Superior temporal gyrus (tissue), 1 donor: Measurements from ENCODE around the gene RBKS.
"Not testable (repeated sequence)": the region's sequence is repeated elsewhere in the genome, so short reads cannot be mapped to it uniquely, and the experiment has no call there.

Experiments used
- DNase-seq: peaks from one replicate; pipeline ENCODE4 v3.0.0-alpha.2; 2016; ENCODE audit errors: extremely low spot score

RBKS gene

DNA sequence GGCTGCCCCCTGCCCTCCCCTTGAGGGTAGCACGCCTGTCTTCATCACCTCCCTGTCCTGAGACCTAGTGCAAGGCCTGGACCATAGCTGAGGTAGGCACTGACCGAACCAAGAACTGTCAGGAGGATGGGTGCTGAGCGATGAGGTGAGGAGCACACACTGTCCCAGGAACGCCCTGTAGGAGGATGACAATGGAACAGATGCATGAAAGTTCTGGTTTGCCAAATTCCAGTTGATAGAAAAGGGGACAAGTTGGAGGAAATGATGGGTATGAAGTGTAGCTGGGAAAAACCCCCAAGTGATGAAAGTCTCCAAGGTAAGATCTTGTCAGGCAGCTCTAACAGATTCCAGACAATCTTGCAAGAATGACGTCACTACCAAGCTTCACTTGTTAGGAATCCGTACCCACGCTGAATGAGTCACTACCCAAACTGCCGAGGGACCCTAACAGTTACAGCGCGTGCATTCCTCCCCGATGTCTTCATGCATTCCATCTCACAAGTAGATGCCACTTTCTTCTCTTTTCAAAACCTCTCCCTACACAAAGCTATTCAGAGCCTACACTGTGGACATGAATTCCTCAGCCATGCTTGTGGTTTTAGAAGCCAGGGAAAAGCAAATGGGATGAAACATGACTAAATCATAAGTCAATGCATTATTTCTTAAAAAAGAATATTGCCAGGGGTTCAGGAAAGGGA lies 91.1 kb downstream of the RBKS start:
- peak; percentile 51 for DNase-seq

DNA sequence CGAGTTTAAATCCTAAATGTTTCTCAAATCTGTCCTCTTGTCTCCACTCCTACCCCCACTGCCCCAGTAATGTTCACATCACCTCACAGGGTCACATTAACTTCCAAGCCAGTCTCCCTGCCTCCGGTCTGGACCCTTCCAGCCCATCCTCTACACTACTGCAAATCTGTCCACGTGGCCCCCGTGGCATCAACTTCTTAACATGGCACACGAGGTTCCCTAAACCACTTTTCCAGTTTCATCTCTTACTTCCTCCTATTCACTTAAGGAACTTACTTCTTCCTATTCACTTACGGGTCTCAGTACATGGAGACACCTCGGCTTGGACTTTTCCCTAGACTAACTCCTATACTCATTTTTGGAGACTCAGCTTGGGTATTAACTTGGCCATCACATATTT lies 91.7 kb downstream of the RBKS start:
- no peak for DNase-seq

DNA sequence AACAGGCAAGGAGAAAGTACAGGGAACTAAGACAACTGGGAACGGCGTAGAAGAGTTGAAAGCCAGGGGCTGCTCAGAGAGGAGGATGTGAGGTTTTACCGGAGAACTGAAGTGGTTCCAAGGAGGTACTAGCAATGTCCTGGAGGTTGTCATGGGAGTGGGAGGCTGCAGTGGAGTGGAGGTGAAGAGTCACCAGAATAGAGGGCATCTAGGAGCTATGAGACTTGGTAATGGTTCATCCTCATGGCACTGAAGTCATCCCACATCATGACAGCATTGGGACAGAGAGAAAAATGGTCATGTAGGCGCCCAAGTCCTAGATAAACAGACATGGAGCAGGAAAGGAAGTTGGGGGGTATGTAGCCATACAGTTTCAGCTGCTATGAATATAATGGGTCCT lies 92.3 kb downstream of the RBKS start:
- no peak for DNase-seq

DNA sequence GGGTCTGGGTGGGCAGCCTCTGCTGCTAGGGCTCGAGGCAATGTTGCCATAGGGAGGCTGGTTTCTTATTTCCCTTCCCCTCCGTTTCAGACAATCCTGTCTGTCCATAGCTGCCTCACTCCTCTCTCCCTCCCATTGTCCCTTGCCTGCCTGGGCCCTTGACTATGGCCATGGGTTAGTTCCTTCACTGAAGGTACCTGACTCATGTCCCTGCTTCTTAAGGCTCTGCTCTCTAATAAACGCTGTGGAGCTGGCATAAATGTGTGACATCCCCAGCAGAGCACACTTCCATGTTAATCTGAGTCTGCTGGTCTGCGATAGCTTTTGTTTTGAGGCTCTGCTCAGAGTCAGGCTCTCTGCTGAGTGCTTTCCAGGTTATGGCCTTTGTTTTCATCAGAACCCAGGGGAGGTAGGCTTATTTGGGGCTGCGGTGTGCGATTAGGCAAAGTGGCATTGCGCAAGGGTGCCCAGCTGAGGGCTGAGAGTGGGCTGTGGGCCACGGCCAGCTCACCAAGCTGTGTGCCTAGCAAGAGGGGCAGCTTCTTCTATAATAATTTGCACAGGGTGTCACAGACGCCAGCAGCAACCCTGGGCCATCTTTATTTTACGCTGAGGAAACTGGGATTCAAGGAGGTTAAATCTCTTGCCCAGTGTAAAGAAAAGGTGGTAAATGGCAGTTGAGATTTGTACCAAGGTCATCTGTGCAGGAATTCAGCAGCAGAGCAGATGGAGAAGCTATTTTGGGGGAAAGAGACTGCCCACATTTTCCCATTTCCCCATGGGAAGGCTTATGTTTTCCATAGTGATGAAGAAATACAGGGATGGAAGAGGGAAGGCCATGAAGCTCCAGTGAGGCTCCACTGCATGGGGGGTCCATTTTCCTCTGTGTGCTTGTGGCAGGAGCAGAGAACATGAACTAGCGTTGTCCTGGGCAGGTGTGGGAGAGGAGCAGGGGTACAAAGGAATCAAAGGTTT lies 93.1 kb downstream of the RBKS start:
- no peak for DNase-seq

DNA sequence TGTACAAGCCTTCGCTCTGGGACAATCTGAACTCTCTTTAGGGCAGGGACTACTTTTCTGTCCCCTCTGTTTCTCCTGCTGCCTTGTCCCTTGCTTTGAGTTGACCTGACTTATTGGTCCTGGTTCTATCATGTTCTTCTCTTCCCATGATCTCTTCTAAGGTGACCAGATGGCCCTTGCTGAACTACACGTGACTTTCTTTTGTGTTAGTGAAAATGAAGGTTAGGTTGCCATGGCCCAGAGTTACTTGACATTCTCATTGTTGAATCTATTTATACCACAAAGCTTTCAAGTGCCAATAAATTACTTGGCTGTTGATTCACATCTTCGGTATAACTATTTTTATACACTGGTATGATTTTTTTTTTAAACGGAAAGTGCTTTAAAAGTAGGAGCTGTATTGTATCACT lies 94.3 kb downstream of the RBKS start:
- no peak for DNase-seq

DNA sequence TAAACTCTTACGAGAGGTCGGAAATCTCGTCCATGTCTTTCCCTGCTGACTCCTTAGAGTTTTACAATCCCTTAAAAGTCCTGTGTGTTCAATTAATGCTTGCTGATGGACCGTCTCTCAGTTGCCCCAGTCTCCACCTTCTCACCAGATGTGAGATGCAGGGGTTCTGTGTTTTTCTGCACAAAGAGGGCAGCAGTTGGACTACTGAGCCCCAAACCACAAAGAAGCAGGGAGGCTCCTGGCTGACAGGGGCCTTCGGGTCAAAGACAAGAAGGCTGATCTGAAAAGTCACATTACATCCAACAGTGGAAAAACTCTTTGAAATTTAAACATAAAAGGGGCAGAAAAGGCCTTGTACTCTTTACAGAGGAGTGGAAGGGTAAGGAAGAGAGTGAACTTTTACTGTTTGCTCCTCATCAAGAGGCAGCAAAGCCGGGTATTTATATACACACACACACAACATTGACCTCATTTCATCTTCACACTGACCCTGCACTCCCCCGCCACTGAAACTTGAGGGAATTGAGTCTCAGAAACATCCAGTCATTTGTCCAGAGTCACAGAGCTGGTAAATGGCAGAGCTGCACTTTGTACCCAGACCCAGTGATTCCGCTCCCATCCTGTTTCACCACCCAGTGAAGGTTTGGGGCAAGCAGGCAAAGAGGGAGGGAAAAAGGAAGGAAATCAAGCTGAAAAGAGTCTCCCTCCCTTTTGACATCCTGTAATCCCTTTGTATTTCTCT lies 94.9 kb downstream of the RBKS start:
- DNase-seq = no peak

DNA sequence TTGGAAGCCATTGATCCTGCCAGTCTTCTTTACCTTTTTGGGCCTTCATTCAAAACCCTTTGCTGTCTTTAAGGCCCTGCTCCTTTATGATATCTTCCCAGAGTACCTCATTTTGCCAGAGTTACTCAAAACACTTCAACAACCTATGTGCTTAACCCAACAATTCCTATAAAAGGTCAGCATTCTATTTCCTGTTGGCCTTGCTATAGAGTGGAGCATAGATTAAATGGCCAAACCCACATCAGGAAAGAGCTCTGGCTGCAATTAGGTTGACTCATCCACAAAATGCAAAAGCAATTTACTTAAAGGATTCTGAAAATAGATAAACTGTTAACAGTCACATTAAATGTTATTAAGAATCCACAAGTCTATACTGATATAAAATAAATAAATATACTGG lies 97.4 kb downstream of the RBKS start:
- DNase-seq = no peak

DNA sequence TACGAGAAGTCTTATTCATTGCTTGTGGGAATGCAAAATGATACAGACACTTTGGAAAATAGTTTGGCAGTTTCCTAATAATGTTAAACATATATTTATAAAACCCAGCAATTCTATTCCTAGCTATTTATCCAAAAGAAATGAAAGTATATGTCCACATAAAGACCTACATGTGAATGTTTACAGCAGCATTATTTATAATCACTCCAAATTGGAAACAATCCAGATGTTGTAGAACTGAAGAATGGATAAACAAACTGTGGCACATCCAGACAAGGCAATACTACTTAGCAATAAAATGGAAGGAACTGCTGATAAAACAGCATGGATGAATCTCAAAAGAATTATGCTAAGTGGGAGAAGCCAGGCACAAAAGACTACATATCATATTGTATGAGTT lies 99.4 kb downstream of the RBKS start:
- DNase-seq = no peak

DNA sequence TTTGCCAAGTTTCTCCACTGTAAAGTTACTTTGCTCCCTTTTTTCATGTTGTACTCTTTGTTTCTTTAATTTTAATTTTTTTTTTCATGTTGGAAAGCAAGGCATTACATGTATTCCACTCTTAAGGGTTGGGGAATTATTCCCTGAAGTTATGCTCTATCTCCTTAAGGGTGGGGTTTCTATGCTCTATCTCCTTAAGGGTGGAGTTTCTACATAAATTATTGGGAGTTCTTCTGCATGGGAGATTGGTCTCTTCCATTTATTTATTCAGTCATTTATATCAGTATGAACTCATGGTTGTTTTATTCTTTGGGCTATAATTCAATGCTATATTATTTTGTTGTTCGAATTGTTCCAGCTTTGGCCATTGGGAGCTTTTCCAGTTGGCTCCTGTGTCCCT lies 107.5 kb downstream of the RBKS start:
- DNase-seq = no peak

DNA sequence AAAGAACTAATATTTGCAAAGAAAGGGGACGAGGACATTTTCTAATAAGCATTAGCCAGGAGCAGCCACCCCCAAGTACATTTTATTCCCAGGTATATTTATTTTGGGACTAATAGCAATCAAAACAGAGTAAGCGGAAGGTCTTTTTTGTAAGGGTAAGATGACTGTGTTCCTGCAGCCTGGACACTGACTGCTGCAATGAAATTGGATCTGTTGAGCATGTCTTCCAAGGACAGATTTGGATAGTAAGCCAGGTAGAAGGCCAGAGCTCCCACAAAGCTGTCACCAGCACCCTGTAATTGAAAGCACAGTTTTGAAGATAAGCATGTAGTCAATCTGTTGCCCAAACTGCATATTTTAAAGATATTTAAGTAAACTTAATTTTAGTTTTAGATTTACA lies 108.7 kb downstream of the RBKS start:
- DNase-seq = no peak

DNA sequence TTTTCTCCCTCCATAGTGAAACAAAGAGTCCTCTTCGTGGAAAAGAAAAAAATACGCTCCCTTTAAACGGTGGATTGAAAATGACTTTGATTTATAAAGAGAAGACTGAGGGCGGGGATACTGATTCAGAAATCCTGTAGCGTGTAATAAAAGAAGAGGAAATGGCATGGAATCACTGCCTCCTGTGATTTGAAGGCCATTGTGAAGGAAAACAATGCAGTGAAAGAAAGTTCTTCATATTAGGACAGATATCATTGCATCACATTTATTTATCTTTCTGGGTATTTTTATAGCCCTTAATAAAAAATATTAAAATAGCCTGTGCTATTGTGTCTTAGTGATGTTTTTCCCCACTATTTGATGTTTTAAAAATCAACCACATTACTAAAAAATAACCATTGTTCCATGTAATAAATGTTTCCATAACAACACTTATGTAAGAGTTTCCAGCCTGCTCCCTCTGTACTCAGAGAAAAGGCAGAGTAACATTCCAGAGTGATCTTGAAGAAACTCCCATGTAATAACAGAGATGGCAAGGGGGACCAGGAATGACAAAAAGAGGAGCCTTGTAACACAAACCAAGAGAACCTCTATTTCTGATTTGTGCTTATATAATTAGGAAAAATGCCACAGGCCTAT lies 110.7 kb downstream of the RBKS start:
- DNase-seq = no peak

DNA sequence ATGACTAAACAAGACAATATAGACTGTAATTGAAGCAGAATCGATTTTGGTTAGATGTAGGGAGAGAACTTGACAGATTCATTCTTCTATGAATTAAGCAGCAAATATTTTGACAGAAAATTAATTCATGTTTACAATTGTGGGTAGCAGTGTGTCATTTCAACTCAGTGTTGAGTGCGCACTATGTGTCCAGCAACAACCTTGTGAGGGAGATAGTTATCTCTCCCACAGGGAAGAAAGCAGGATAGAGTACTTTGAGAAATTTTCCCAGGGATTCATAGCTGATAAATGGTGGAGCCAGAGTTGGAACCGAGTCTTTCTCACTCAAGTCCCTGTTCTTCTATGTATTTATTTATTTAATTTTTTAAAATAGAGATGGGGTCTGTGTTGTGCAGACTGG lies 113.5 kb downstream of the RBKS start:
- DNase-seq = no peak

DNA sequence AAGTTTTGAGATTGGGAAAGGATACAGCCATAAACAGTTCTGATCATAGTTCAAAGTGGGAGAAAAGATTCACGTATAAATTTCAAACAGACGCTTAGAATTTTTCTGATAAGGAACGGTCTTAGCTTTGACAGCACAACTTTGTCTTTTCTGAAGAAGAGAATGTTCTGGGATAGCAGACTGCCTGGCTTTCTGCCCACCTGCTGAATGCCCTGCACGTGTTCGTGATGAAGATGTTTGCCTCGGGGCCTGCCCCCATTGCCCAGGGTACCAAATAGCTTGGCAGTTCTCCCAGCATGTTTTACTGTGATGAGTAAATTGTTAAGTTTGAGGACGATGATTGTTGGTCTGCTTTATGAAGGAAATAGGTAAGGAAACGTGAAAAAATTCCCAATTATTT lies 114.1 kb downstream of the RBKS start:
- DNase-seq = no peak

DNA sequence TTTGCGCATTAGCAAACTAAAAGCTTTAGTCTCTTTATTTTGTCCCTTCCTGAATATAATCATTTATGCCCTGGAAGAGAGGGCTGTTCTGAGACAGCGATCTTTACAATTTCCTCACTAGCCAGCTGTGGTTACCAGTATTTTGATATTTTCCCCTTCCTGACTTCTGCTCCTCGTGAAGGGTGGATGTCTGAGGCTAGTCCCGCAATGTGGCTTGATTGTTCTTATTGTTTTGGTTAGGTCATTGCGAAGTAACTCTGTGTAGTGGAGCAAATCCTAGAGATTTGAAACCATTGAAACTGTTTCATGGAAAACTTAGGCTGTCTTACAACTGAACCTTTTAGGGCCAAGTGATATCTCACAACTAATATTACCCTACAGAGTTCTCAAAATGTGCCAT lies 116.2 kb downstream of the RBKS start:
- no peak for DNase-seq

DNA sequence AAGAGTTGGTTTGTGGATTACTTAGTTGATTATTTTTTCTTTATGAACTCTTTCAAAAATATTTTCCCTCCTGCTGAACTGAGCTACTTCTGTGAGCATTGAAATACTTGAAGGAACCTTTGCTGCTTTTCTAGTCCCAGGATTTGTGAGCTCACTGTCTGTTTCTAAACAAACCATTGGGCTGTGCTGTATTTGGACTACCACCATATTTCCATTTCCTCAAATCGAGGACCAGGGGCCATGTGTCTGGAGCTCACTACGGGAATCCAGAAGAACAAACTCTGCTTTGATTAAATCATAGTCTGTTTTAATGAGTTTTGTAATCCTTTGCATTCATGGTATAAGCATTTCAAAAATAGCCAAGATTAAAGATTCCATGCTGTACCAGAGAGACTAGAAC lies 117.4 kb downstream of the RBKS start:
- DNase-seq = no peak

DNA sequence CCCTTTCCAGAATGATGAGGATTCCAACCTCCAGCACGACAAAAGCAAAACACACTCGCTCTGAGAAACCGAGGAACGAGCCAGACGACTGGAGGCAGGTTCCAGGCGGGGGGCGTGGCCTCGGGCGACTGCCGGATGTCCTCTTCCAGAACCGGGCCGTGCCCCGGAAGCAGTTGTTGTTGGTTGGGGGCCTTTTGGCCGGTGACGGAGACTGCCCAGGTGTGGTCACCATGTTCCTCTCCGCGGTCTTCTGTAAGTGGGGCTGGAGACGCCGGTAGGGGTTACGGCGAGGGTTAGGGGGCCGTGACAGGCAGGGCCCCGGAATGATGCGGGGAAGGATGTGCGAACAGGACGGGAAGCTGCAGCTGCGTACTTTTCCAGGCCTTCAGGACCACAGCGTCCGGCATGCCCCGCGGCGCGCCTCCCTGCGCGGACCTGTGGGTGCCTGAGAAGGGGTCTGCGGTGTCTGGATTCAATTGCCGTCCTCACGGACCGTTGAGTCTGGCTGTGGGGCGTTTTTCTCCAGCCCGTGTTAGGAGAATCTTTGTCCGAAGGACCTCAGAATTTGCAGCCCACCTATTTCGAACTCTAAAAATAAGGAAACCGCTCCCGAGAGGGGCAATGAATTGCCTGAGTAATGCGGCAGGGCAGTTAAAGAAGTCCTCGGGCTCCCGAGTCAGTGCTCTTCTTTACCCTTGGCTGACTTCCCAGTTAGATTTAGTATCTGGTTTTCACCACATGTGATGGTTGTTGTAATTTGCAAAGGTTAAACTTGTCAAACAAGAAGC lies 118.4 kb downstream of the RBKS start, which contains the start of gene MRPL33:
MRPL33 (plus strand) TSS at position 172 of the 788 bp plus-strand sequence; CDS start at position 231, 59 bp downstream.
- DNase-seq = peak; percentile 95

DNA sequence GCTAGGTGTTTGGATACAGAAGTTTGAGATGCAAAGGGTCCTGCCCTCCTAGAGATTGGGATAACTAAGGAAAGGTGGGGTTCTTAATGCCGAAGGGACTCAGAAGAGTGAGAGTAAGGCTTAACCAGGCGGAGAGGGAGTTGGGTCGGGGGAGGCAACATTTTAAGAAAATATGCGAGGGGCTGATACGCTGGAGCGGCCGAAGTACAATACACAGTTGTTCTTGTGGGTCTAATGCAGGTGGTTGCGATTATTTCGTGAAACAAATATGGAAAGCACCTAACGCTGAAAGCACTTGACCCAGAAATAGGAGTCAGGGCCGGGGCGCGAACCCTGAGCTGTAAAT lies 119.0 kb downstream of the RBKS start:
- no peak for DNase-seq

DNA sequence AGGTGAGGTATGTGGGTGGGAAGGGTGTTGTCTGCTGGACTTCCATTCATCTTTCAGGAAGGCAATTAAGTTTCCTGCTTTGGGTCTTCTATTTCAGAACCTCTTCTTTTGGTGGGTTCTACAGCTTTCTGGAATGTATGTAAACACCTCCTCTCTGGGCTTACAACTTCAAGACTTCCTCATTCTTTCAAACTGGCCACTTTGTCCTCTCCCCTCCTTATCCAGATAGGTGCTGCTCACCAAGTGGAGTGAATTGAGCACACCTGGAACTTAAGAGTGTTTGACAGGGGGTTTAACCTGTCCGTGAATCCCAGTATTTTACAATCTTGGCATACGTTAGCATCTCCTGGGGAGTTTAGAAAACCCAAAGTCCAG lies 123.9 kb downstream of the RBKS start:
- no peak for DNase-seq

DNA sequence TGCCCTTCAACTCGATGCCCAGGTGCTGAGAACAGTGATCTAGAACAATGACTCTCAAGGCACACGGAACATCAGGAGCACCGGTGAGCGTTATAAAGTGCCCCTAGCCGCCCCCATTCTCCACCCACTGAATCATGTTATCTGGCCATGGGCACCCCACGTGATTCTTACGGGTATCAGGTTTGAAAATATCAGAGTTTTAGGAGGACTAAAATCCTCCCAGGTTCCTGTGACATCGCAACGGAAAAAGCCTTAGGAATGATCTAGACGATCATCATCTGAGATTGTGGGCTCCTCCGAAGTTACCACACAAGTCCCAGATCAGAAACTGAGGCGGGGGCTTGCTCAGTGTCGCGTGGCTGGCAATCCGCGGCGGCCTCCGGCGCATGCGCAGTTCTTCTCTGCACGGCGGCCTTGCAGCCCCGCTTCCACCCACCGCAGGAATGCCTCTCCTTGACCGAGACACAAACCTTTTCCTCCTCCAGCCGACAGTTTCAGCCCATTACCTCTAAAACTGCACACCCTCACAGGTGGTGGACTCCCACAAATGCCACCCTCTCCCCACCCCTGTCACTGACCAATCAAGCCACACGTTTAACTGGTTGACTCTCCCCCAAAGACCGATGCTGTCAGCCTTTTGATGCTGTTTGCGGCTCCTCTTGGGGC lies 124.4 kb downstream of the RBKS start:
- DNase-seq = no peak

DNA sequence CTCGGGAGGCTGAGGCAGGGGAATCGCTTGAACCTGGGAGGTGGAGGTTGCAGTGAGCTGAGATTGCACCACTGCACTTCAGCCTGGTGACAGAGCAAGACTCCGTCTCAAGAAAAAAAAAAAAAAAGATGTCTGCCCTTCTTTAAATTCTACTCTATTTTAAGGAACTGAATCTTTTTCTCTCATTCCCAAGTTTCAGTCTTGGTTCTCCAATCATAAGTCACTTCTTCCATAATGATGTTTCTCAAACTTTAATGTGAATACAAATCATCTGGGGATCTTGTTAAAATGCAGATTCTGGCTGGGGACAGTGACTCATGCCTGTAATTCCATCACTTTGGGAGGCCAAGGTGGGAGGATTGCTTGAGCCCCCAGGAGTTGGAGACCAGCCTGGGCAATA lies 125.7 kb downstream of the RBKS start:
- DNase-seq = not testable (repeated sequence)

DNA sequence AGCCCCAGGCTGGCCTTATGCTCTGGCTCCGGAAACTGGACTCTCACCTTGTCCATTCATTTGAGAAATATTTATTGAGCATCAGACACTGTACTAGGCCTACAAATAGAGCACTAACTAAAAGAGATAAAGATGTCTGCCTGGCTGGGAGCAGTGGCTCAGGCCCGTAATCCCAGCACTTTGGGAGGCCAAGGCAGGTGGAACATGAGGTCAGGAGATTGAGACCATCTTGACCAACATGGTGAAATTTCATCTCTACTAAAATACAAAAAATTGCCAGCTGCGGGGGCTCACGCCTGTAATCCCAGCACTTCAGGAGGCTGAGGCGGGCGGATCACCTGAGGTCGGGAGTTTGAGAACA lies 126.3 kb downstream of the RBKS start:
- DNase-seq = no peak
